GM19025 (cell line): ENCODE data around the gene NCF2.

Experiments
- ATAC-seq: cut with Tn5 transposase; IDR thresholded peaks from one replicate; pipeline ENCODE4 v1.9.1; 2021; ENCODE audit warnings: mild to moderate bottlenecking, low read depth, moderate library complexity; ENCODE audit not compliant: unreplicated experiment

NCF2 gene

GRCh38 chr1:183554577-183554976, 35.7 kb downstream of the NCF2 start:
- ATAC-seq = no peak

GRCh38 chr1:183553764-183554163, 36.5 kb downstream of the NCF2 start:
- ATAC-seq = no peak

GRCh38 chr1:183553331-183553730, 36.9 kb downstream of the NCF2 start:
- ATAC-seq = no peak

- ATAC-seq = no peak
These were observed 37.4 kb downstream of the NCF2 start for GRCh38 chr1:183552891-183553290.

DNA sequence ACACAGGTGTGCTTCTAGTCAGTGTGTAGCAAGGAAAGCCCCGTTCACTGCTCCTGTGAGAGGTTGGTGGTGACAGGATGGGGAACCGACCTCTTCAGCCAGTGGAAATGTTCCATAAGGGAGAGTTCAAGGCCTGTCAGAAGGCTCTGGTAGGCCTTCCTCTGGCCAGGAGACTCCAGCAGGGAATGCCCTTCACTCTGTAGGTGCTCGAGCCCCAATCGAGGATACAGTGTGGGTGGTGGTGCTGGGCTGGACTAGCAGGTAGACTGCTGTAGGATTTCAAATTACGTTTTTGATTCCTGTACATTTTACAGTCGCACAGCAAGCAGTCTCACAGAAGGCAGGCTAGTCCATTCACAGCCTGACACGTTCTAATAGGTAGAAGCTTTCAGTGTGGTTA, 37.8 kb downstream of the NCF2 start:
- ATAC-seq = no peak

GRCh38 chr1:183551924-183552323, 38.3 kb downstream of the NCF2 start:
- ATAC-seq = no peak

DNA sequence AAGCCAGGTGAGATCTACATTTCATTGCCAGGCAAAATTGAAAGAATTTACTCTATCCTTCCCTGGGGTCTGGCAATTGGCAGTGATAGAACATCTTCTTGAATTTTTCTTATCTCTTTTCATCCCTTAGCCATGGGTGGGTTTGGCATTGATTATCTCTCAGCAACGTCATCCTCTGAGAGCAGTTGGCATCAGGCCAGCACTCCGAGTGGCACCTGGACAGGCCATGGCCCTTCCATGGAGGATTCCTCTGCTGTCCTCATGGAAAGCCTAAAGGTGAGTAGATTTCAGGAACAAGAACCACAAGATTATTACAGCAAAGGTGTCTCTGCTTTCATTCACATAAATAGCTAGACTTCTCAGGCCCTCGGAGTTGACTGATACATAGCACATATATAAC, 39.3 kb downstream of the NCF2 start:
- ATAC-seq = no peak

DNA sequence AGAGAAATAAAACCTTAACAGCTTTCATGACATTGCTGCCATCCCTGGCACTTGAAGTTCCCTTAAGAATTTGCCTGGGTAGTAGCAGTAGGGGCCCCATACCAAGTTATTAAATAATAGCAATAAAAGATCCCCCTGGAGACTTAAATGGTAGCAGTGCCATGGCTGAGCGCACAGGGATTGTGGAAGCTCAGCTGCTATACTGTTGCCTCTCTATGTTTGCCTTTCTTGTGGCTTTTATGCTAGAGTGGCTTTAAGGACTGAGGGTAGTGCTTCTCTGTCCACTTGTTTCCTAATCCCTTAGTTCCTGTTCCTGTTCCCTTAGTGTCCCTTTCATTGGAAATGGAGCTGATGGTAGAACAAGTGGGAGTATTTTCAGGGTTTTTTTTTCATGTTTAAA, 42.1 kb downstream of the NCF2 start:
- no peak for ATAC-seq

GRCh38 chr1:183546427-183546826, 43.8 kb downstream of the NCF2 start:
- no peak for ATAC-seq

DNA sequence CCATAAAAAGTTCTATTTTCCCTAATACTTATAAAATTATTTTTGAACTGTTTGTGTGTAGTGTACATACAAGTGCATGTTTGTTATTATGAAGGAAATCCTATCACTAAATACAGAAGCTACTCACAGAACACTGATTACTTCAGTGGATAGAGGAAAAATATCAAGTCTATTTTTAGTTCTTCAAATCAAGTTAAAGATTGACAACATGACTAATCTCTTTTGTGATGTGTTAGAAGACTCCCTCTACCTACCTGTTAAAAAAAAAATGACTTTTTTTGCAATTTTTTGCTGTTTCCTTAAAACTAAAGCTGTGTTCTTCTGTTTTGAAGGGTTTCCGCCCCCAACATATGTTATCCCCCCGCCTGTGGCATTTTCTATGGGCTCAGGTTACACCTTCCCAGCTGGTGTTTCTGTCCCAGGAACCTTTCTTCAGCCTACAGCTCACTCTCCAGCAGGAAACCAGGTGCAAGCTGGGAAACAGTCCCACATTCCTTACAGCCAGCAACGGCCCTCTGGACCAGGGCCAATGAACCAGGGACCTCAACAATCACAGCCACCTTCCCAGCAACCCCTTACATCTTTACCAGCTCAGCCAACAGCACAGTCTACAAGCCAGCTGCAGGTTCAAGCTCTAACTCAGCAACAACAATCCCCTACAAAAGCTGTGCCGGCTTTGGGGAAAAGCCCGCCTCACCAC, 45.5 kb downstream of the NCF2 start:
- no peak for ATAC-seq

GRCh38 chr1:183543619-183544204, 46.5 kb downstream of the NCF2 start:
- no peak for ATAC-seq

GRCh38 chr1:183537405-183537804, 52.9 kb downstream of the NCF2 start:
- no peak for ATAC-seq

DNA sequence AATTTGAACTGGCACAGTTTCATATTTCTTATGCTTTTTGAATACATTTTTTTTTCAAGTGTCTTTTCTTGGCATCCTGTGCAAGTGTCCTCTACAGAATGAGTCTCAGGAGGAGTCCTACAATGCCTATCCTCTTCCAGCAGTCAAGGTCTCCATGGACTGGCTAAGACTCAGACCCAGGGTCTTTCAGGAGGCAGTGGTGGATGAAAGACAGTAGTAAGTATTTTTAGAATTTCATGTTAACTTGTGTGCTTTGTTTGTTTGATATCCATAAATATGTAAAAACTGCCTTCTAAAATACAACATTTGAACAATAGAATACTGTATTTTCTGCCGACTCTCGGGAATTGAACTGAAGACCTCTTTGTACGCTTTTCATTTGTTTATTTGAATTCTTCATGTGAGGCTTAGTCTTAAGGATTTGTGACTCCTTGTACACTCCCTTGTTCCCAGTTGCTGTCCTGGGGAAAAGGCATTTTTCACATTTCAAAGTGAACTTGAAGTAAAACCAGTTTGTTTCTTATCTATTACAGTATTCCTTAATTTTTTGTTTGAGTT, 56.6 kb downstream of the NCF2 start:
- ATAC-seq = no peak

DNA sequence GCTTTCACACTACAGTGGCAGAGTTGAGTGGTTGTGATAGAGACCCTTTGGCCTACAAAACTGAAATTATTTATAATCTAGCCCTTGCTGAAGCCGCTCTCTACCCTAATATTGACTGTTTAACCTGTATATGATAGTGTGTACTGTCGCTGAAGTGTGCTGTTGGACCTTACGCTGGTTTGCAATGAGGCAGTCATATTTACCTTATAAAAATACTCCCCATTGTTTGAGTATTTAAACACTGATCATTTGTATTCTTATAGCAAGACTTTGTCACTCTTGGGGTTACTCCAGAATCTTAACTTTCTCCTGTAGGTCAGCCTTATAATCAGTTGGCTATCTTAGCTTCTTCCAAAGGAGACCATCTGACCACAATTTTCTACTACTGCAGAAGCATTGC, 61.7 kb downstream of the NCF2 start:
- ATAC-seq = no peak

DNA sequence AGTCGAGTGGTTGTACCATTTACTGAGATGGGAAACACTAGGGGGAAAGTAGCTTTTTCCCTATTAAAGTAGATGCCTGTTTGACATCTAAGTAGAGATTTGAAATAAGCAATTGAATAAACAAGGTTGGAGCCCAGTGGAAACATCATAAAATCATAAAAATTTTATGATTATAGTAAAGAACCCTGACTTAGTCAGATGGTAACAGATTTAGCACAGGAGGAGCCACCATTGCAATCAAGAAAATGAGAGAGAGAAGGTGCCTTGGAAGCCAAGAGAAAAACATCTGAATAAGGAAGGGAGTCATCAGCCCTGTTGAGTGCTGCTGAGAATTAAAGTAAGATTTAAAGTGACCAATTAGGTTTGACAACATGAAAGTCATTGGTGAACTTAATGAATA, 68.2 kb downstream of the NCF2 start:
- no peak for ATAC-seq

DNA sequence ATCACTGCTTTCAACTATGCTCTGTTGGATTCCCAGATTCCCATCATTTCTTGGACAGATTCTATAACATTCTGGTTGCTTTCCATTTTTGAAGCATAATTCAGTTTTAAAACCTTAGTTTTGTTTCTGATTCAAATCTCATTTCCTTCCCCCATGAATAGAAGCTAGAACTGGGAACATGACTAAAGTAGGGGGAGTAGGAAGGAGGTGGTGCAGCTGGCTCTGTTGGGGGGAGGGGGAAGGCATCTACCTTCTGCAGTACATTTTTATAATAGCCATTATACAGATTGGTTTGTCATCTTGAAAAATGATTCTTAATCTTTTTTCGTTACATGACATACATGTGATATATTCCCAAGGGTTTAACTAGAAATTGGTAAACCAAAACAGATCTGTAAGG, 69.9 kb downstream of the NCF2 start:
- ATAC-seq = no peak

GRCh38 chr1:183517401-183517800, 72.9 kb downstream of the NCF2 start:
- no peak for ATAC-seq

DNA sequence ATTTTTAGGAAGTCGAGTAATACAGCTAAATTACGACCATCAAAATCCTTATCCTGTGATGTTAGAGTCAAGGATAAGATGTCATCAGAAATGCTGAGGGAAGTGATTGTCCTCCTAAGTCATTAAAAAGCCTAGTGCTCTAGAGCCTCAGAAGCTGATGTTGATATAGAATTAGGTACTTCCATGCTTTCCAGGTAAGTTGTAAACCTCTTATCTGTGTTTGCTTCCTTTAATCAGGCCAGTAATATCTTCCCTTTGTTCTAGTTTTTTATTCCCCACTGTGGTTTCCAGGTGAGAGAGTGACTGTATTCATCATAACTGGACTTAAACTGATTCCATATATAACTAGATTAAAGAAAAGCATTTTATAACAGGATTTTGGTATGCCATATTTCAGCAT, 73.5 kb downstream of the NCF2 start:
- ATAC-seq = no peak

DNA sequence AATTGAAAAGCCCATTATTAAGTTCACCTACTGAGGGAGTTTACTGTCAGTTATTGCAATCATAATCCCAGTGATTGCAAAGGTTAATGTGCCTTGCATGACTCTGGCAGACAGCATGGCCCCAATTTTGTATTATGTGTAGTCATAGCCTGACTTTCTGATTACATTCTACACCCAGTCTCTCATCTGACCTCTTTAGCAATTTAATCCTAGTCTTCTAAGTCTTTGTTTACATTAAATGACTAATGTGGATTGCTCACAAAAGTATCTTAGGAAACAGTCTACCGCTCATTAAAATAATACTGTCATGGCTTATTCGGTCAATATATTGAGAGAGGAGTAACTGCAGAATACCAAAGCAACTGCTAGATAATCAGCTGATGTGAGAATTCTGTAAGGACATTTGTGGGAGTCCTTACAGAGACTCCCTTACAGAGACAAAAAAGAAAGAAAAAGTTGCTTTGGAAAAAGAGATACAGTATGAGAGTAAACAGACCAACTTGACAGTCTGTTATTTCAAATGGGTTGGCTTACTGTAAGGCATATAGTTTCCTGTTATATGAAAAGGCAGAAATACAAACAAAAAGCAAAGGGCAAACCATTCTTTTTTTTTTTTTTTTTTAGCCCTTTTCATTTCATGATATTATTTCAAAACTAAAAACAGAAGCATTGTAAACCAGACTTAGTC, 75.1 kb downstream of the NCF2 start:
- no peak for ATAC-seq

DNA sequence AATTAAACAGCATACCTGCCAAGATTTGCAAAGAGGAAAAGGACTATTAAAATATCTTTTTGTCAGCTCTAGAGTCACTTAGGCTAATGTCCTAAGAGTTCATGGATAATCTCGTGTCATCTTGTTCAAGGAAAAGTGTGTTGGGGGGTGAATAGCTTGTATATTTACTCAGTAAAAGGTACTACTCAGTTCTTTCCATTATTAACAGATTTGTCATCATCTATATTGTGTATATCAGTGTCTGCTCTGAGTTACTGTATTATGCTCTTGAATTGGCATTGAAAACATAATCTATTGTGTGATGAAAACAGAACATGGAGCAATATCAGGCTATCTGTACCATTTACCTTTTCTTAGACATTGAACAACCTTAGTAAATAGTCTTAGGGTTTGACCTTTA, 76.0 kb downstream of the NCF2 start:
- no peak for ATAC-seq

- ATAC-seq = no peak
These were observed 77.8 kb downstream of the NCF2 start for GRCh38 chr1:183512450-183512849.

DNA sequence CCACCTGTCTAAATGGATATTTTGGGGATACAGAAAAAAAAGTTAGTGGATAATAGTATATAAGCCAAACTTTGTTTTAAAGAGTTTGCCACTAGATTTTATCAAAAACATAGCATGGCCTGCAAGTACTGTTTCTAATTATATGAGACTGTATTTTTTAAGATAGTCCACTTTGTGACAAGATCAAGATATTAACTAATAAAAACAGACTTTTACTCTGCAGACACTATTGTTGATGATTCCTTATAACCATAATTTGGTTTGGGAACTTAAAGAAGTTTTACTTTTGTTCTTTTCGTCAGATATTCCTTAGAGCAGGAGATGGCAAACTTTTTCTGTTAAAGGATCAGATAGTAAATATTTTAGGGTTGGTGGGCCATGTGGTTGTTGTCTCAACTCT, 81.6 kb downstream of the NCF2 start:
- no peak for ATAC-seq
